HG02610 (cell line): ENCODE data around the gene HDAC7.

Experiments
- ATAC-seq: cut with Tn5 transposase; IDR thresholded peaks from one replicate; pipeline ENCODE4 v1.9.1; 2021; ENCODE audit warnings: mild to moderate bottlenecking, moderate library complexity; ENCODE audit not compliant: unreplicated experiment

HDAC7 gene

GRCh38 chr12:47736877-47737676 lies 82.6 kb downstream of the HDAC7 start:
- no peak for ATAC-seq

GRCh38 chr12:47736216-47736615 lies 83.5 kb downstream of the HDAC7 start:
- no peak for ATAC-seq

- no peak for ATAC-seq
Observed at GRCh38 chr12:47735649-47736048, 84.1 kb downstream of the HDAC7 start.

GRCh38 chr12:47734725-47735480 lies 84.8 kb downstream of the HDAC7 start:
- no peak for ATAC-seq

- no peak for ATAC-seq
Observed at GRCh38 chr12:47733142-47733541, 86.6 kb downstream of the HDAC7 start.
